Calu3 (cell line): ENCODE results near the gene ACAP2. TPM values are rescaled to one million over a fixed set of nuclear protein-coding genes. Genes with fewer than 3 reads are reported as not detected.
"Not testable (repeated sequence)": the region's sequence is repeated elsewhere in the genome, so short reads cannot be mapped to it uniquely, and the experiment has no call there.

ENCODE experiments used
- BruUV-seq: library from RNA; stranded (reverse); fragments of 400-500 nt; replicated peaks from 2 replicates; lab custom pipeline; 2021; lab: Mats Ljungman, UMichigan
- CTCF ChIA-PET: fragments of 300-600 bp; sonication (Branson Sonifier 250); formaldehyde crosslinking; loops from one replicate; lab custom pipeline; 2022; ENCODE audit warnings: antibody characterized with exemption; lab: Charles Lee
- DNase-seq: peaks from one replicate; pipeline ENCODE4 v3.0.0; 2022
- H3K27ac Mint-ChIP-seq: one replicate; pipeline ENCODE4 v1.8.0; 2022; ENCODE audit warnings: mixed read lengths; ENCODE audit not compliant: unreplicated experiment
- H3K27me3 Mint-ChIP-seq: one replicate; pipeline ENCODE4 v1.8.0; 2022; ENCODE audit warnings: mixed read lengths; ENCODE audit not compliant: unreplicated experiment
- H3K36me3 Mint-ChIP-seq: one replicate; pipeline ENCODE4 v1.8.0; 2022; ENCODE audit warnings: mild to moderate bottlenecking, moderate library complexity, mixed read lengths; ENCODE audit not compliant: insufficient read depth, unreplicated experiment
- H3K4me1 Mint-ChIP-seq: one replicate; pipeline ENCODE4 v1.8.0; 2022; ENCODE audit warnings: mild to moderate bottlenecking, low read depth, mixed read lengths; ENCODE audit not compliant: unreplicated experiment
- H3K4me3 Mint-ChIP-seq: one replicate; pipeline ENCODE4 v1.8.0; 2022; ENCODE audit warnings: mild to moderate bottlenecking, low read depth, moderate library complexity, mixed read lengths; ENCODE audit not compliant: unreplicated experiment
- H3K9me3 Mint-ChIP-seq: one replicate; pipeline ENCODE4 v1.8.0; 2022; ENCODE audit warnings: low read depth, mixed read lengths; ENCODE audit not compliant: unreplicated experiment
- intact Hi-C: fragments of 100-400 bp; cut with micrococcal nuclease; formaldehyde crosslinking; loops from one replicate; pipeline ENCODE4 v1.10.0; 2022; ENCODE audit not compliant: unreplicated experiment
- total RNA-seq: library from RNA; stranded (reverse); gene quantifications from 2 replicates; pipeline ENCODE4 v1.2.3, GENCODE V29; 2022
- TF ChIP-seq, protein P1 (sequence below): fragments of 200-600 bp; IDR thresholded peaks from one replicate; pipeline ENCODE4 v1.8.0; 2022; ENCODE audit warnings: antibody characterized with exemption; ENCODE audit not compliant: unreplicated experiment

ACAP2 gene
- total RNA-seq, 1 experiment from 2014 or later = 74.0 TPM

DNA sequence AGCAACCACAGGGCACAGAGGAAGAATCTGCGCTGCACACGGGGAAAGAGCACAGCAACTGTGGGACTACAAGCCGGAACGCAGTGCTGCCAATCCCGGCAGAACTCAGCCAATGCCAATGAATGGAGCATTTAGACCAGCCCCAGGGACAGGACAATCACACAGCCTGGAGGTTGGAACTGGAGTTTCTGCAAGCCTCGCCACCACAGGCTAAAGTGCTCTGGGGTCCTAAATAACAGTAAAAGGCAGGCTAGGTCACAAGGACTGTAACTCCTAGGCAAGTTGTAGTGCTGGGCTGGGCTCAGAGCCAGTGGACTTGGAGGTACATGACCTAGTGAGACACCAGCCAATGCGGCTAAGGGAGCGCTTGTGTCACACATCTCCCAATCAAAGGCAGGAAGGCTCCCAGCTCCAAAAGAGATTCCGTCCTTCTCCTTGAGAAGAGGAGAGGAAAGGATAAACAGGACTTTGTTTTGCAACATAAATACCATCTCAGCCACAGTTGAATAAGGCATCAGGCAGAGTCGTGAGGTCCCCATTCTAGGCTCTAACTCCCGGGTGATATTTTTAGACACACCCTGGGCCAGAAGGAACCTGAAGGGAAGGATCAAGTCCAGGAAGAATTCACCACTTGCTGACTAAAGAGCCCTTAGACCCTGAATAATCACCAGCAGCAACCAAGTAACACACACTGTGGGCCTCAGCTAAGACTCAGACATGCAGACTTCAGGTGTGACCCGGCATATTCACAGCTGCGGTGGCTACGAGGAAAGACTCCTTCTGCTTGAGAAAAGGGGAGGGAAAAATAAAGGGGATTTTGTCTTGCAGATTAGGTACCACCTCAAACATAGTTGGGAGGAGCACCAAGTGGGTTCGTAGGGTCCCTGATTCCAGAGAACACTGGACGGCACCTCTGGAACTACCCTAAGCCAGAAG lies 86.4 kb downstream of the ACAP2 start:
- BruUV-seq = no TSS peak

GRCh38 chr3:195354009-195354408 lies 88.8 kb downstream of the ACAP2 start:
- peak overlapping the region; percentile 80 for H3K27ac Mint-ChIP-seq
- CTCF ChIA-PET, H3K9me3 Mint-ChIP-seq, H3K4me3 Mint-ChIP-seq, BruUV-seq, H3K27me3 Mint-ChIP-seq, DNase-seq: not testable (repeated sequence)
- H3K36me3 Mint-ChIP-seq = peaks cover 23% of the 10 kb centered on the region
- intact Hi-C loops = loop anchor here (5.0 kb wide), 2 partner anchors 33 to 83 kb away; no protein-coding TSS in a partner anchor
- peaks cover 25% of the 10 kb centered on the region for H3K4me1 Mint-ChIP-seq

More for the DNA sequence above, 86.4 kb downstream of the ACAP2 start:
- CTCF ChIA-PET = no interaction called here
- DNase-seq = no peak
- H3K27ac Mint-ChIP-seq = no peak overlapping the region
- no peaks in the 10 kb centered on the region for H3K9me3 Mint-ChIP-seq
- H3K4me1 Mint-ChIP-seq = peaks cover 11% of the 10 kb centered on the region
- H3K36me3 Mint-ChIP-seq = peaks cover 13% of the 10 kb centered on the region
- H3K4me3 Mint-ChIP-seq = no peak overlapping the region
- intact Hi-C loops = no loop called here
- TF ChIP-seq, protein P1, sequence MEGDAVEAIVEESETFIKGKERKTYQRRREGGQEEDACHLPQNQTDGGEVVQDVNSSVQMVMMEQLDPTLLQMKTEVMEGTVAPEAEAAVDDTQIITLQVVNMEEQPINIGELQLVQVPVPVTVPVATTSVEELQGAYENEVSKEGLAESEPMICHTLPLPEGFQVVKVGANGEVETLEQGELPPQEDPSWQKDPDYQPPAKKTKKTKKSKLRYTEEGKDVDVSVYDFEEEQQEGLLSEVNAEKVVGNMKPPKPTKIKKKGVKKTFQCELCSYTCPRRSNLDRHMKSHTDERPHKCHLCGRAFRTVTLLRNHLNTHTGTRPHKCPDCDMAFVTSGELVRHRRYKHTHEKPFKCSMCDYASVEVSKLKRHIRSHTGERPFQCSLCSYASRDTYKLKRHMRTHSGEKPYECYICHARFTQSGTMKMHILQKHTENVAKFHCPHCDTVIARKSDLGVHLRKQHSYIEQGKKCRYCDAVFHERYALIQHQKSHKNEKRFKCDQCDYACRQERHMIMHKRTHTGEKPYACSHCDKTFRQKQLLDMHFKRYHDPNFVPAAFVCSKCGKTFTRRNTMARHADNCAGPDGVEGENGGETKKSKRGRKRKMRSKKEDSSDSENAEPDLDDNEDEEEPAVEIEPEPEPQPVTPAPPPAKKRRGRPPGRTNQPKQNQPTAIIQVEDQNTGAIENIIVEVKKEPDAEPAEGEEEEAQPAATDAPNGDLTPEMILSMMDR = no peak
- H3K27me3 Mint-ChIP-seq = no peaks in the 10 kb centered on the region

DNA sequence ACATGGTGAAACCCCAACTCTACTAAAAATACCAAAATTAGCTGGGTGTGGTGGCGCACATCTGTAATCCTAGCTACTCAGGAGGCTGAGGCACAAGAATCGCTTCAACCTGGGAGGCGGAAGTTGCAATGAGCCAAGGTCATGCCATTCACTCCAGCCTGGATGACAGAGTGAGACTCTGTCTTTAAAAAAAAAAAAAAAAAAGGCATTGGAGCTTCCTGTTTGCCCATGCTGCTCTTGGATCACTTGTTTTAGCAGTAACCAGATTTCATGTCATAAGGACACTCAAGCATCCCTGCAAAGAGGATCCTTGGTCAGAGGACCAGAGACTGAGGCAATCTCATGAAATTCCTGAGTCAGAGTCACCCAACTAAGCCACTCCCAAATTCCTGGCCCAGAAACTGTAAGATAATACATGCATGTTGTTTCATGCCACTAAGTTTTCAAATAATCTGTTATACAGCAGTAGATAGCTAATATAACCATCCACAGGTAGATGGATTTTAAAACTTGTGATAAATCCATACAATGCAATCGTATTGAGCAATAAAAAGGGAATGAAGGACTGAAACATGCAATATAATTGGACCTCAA lies 89.8 kb downstream of the ACAP2 start:
- CTCF ChIA-PET = interaction anchor here (0.6 kb wide), 2 partner anchors 165 to 873 kb away, joined by 3 to 4 read pairs; no protein-coding TSS in a partner anchor
- no TSS peak for BruUV-seq

GRCh38 chr3:195348426-195349115 lies 94.2 kb downstream of the ACAP2 start:
- Mint-ChIP-seq H3K27me3 (no peaks in the 10 kb centered on the region), H3K27ac (no peak overlapping the region), H3K4me1 (peaks cover 23% of the 10 kb centered on the region), H3K36me3 (peaks cover 28% of the 10 kb centered on the region), H3K9me3 (no peaks in the 10 kb centered on the region), H3K4me3 (no peak overlapping the region)
- CTCF ChIA-PET = no interaction called here
- no peak for DNase-seq
- TF ChIP-seq, protein P1 = no peak
- intact Hi-C loops = no loop called here
- no TSS peak for BruUV-seq

More for the DNA sequence above, 89.8 kb downstream of the ACAP2 start:
- intact Hi-C loops = loop anchor here (5.0 kb wide), 2 partner anchors 34 to 84 kb away; no protein-coding TSS in a partner anchor
- no peaks in the 10 kb centered on the region for H3K27me3 Mint-ChIP-seq
- H3K4me1 Mint-ChIP-seq = peaks cover 25% of the 10 kb centered on the region
- H3K9me3 Mint-ChIP-seq = no peaks in the 10 kb centered on the region
- TF ChIP-seq, protein P1 = no peak
- peaks cover 29% of the 10 kb centered on the region for H3K36me3 Mint-ChIP-seq
- DNase-seq = peak; percentile 47
- no peak overlapping the region for H3K4me3 Mint-ChIP-seq
- peak overlapping the region; percentile 80 for H3K27ac Mint-ChIP-seq
